ENCODE data around the gene WDR53. TPM values are rescaled to one million over a fixed set of nuclear protein-coding genes. Genes with fewer than 3 reads are reported as not detected.

WDR53 gene
- total RNA-seq, 4 donors from 2014 or later, result 3.7 to 13.0 (median 4.4) TPM

DNA sequence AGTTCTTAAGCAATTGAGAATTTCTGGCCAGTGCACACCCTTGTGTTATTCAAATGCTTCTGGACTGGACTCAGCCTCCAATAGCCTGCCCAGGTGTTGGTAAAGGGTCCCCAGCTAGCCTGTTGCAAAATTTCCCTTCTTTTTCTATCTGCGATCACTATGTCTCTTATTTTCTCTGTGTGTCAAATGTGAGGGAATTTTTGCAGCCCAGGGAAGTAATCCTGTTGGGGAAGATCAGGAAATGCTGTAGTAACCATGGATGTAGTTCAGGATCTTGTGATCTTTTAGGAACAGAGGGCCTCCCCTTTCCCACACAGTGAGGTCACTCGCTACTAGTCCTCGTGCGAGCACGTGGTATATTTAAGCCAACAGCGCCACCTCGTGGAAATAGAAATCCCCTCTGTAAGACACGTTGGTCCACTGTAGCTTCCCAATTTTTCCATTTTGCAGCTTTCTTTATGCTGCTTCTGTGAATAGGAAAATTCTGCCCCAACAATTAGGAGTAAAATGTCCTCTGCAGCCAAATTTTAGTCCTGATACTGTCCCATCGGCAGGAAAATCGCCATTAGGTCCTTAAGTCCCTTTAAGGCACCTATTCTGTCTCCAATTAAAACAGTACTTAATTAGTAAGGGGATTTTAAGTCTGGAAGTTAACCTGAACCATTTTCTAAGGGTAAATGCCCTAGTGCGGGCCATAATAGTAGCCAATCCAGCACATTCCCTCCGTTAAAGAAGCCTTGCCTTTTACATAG, 49.2 kb downstream of the WDR53 start:
- DNase-seq, result peak; percentile 21 to 24
- intact Hi-C loops (cut with DNase I), result no loop called here
- Histone ChIP-seq H3K27me3 (no peaks in the 10 kb centered on the region), H3K36me3 (no peaks in the 10 kb centered on the region), H3K27ac (no peak overlapping the region), H3K4me3 (replicated peaks in 1 of 3) (no peak overlapping the region), H3K4me1 (no peaks in the 10 kb centered on the region), H3K9me3 (no peaks in the 10 kb centered on the region)
- TF ChIP-seq, protein P1, sequence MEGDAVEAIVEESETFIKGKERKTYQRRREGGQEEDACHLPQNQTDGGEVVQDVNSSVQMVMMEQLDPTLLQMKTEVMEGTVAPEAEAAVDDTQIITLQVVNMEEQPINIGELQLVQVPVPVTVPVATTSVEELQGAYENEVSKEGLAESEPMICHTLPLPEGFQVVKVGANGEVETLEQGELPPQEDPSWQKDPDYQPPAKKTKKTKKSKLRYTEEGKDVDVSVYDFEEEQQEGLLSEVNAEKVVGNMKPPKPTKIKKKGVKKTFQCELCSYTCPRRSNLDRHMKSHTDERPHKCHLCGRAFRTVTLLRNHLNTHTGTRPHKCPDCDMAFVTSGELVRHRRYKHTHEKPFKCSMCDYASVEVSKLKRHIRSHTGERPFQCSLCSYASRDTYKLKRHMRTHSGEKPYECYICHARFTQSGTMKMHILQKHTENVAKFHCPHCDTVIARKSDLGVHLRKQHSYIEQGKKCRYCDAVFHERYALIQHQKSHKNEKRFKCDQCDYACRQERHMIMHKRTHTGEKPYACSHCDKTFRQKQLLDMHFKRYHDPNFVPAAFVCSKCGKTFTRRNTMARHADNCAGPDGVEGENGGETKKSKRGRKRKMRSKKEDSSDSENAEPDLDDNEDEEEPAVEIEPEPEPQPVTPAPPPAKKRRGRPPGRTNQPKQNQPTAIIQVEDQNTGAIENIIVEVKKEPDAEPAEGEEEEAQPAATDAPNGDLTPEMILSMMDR (IDR thresholded peaks at IDR 0.05), result peak in 3 of 6 experiments; percentile 6 to 24 (median 13)
- no peak for TF ChIP-seq POLR2A (IDR thresholded peaks at IDR 0.05)
- WGBS, 2 donors, result 43 to 48% methylated on average over 12 of the region's 12 CpGs

DNA sequence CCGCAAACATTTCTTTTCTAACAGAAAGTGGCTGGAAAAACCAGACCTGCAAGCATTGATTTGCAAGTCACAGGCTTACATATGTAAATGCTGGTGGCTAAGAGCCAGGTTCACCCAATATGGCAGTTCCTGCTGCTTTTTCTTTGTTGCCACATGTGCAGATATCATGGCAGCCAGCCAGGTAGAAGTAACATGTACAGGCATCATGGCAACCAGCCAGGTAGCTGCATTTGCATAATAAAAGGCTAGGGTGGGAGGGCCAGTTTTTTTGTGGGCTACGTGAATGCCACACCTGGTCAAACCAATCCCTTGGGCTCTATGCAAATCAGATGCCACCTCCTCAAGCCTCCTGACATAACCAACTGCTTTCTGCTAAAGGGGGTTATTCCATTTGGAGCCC, 50.4 kb downstream of the WDR53 start:
- Histone ChIP-seq H3K4me3 (replicated peaks in 1 of 3) (no peak overlapping the region), H3K27ac (no peak overlapping the region), H3K4me1 (no peaks in the 10 kb centered on the region), H3K27me3 (no peaks in the 10 kb centered on the region), H3K9me3 (no peaks in the 10 kb centered on the region), H3K36me3 (no peaks in the 10 kb centered on the region)
- intact Hi-C loops (cut with DNase I), result no loop called here
- DNase-seq, result no peak
- TF ChIP-seq, protein P1 (IDR thresholded peaks at IDR 0.05), result no peak
- TF ChIP-seq POLR2A (IDR thresholded peaks at IDR 0.05), result no peak
- 84 to 85% methylated on average over 2 of the region's 2 CpGs for WGBS, 2 donors

DNA sequence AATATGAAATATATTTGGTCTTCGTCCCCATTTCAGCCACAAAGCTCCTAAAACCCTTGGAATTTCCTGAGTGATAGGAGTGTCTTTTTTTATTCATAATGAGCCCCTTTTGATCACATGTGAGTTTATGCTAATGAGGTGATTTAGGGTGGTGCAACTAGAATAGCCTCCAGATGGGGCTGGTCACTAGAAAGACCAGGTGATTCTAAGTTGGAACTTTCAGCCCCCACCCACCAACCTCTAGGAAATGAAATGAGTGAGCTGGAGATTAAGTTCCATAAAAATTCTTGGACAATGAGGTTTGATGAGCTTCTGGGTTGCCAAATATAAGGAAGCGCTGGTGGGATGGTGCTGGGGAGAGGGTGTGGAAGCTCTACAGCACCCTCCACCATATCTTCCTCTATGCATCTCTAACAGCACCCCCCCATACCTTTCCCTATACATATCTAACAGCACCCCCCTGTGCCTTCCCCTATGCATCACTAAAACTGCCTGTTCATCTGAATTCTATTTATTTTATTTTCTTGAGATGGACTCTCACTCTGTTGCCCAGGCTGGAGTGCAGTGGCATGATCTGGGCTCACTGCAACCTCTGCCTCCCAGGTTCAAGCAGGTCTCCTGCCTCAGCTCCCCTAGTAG, 51.1 kb downstream of the WDR53 start:
- intact Hi-C loops (cut with DNase I), result no loop called here
- Histone ChIP-seq H3K36me3 (no peaks in the 10 kb centered on the region), H3K4me1 (no peaks in the 10 kb centered on the region), H3K4me3 (replicated peaks in 1 of 3) (no peak overlapping the region), H3K9me3 (no peaks in the 10 kb centered on the region), H3K27me3 (no peaks in the 10 kb centered on the region), H3K27ac (no peak overlapping the region)
- 85 to 89% methylated on average over 2 of the region's 2 CpGs for WGBS, 2 donors
- no peak for DNase-seq
- TF ChIP-seq, protein P1 (IDR thresholded peaks at IDR 0.05), result no peak
- TF ChIP-seq POLR2A (IDR thresholded peaks at IDR 0.05), result no peak

DNA sequence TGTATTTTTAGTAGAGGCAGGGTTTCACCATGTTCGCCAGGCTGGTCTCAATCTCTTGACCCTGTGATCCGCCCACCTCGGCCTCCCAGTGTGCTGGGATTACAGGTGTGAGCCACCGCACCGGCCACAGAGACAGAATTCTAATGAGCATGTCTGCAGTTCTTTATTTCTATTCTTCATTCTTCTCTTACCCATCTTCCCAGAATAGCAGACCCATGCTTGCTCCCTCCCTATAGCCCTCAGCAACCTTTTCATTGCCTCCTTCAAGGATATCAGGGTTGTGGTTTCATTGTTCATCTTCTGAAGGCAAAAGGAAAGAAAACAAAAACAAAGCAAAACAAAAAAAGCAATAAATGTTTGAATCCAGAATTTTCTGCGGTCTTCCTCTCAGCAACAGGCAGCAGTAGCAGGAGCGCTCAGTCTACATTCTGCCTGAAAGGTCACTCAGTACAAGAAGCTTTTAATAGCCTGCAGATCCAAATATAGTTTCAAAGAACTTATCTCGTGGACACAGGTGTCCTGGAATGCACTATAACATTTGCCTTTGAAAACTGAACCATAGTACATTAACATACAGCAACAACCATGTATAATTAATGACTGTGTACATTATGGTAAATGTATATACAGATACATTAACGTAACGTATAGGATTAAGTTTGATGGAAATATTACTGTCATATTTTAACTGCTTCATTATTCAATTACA, 53.3 kb downstream of the WDR53 start, which contains the start of gene SMCO1:
TSS of gene SMCO1 (minus strand) at position 434 of the 709 bp plus-strand sequence. CDS start at position 297, 137 bp downstream.
- intact Hi-C loops (cut with DNase I), result no loop called here
- H3K27ac ChIP-seq, result no peak within 1 kb of the TSS
- no peaks in the 10 kb centered on the region for H3K36me3 ChIP-seq
- H3K4me1 ChIP-seq, result no peaks in the 10 kb centered on the region
- no peaks in the 10 kb centered on the region for H3K9me3 ChIP-seq
- TF ChIP-seq, protein P1 (IDR thresholded peaks at IDR 0.05), result no peak
- no peak for TF ChIP-seq POLR2A (IDR thresholded peaks at IDR 0.05)
- H3K27me3 ChIP-seq, result no peaks in the 10 kb centered on the region
- WGBS, 2 donors, result 92 to 94% methylated on average over 10 of the region's 10 CpGs
- no peak within 1 kb of the TSS for H3K4me3 ChIP-seq (replicated peaks in 1 of 3)
- no peak for DNase-seq
